HL-60 (cell line): ENCODE data around the gene PPP1R7.

Source experiments
- DNase-seq, 2 experiments: peaks; one replicate each; pipeline ENCODE4 v3.0.0-alpha.2; 2010 to 2020; ENCODE audit warnings: low read depth in 1 of 2, low spot score in 1 of 2
- H3K27ac ChIP-seq: fragments of 250-450 bp; sonication (Bioruptor Pico); replicated peaks from 2 replicates; pipeline ENCODE4 v1.5.1; 2020; ENCODE audit warnings: mild to moderate bottlenecking, moderate library complexity
- H3K27me3 ChIP-seq: fragments of 250-450 bp; sonication (Bioruptor Pico); 2 replicates; pipeline ENCODE4 v1.5.1; 2021; ENCODE audit warnings: mild to moderate bottlenecking, moderate library complexity; ENCODE audit not compliant: insufficient read depth, poor library complexity, severe bottlenecking
- H3K4me3 ChIP-seq: replicated peaks from 2 replicates; pipeline ENCODE4 v1.5.1; 2011; ENCODE audit warnings: mild to moderate bottlenecking, control low read depth, low read length; ENCODE audit not compliant: insufficient read depth
- GABPA ChIP-seq: IDR thresholded peaks from 2 replicates; pipeline ENCODE4 v1.6.1; 2012; ENCODE audit warnings: low read depth
- POLR2AphosphoS5 ChIP-seq: IDR thresholded peaks from 2 replicates; pipeline ENCODE4 v1.6.1; 2012; ENCODE audit warnings: low read depth
- SPI1 ChIP-seq: IDR thresholded peaks from 2 replicates; pipeline ENCODE4 v1.6.1; 2012; ENCODE audit warnings: low read depth, mild to moderate bottlenecking, borderline replicate concordance
- TF ChIP-seq, protein P1 (sequence below): IDR thresholded peaks from 2 replicates; pipeline ENCODE4 v1.6.1; 2012; ENCODE audit warnings: low read depth; ENCODE audit not compliant: insufficient replicate concordance
- TF ChIP-seq, protein P2 (sequence below): IDR thresholded peaks from one replicate; pipeline ENCODE4 v1.5.1; 2011; ENCODE audit warnings: low read length, control low read depth, inconsistent platforms; ENCODE audit not compliant: insufficient read depth

The PPP1R7 gene

DNA sequence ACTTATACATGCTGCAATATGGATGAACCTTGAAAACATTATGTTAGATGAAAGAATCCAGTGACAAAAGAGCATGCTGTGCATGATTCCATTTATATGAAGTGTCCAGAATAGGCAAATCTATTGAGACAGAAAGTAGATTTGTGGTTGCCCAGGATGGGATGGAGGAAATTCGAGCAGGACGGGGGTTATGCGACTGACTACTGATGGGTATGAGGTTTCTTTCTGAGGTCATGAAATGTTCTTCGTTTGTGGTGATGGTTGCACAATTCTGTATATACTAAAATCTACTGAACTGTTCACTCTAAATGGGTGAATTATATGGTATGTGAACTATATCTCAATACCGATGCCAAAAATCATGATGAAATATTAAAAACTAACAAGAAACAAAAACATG is 29.3 kb upstream of the PPP1R7 start:
- H3K27ac ChIP-seq = no peak overlapping the region
- H3K4me3 ChIP-seq = no peak overlapping the region
- no peaks in the 10 kb centered on the region for H3K27me3 ChIP-seq
- TF ChIP-seq GABPA = no peak
- TF ChIP-seq SPI1 = no peak
- TF ChIP-seq, protein P1, sequence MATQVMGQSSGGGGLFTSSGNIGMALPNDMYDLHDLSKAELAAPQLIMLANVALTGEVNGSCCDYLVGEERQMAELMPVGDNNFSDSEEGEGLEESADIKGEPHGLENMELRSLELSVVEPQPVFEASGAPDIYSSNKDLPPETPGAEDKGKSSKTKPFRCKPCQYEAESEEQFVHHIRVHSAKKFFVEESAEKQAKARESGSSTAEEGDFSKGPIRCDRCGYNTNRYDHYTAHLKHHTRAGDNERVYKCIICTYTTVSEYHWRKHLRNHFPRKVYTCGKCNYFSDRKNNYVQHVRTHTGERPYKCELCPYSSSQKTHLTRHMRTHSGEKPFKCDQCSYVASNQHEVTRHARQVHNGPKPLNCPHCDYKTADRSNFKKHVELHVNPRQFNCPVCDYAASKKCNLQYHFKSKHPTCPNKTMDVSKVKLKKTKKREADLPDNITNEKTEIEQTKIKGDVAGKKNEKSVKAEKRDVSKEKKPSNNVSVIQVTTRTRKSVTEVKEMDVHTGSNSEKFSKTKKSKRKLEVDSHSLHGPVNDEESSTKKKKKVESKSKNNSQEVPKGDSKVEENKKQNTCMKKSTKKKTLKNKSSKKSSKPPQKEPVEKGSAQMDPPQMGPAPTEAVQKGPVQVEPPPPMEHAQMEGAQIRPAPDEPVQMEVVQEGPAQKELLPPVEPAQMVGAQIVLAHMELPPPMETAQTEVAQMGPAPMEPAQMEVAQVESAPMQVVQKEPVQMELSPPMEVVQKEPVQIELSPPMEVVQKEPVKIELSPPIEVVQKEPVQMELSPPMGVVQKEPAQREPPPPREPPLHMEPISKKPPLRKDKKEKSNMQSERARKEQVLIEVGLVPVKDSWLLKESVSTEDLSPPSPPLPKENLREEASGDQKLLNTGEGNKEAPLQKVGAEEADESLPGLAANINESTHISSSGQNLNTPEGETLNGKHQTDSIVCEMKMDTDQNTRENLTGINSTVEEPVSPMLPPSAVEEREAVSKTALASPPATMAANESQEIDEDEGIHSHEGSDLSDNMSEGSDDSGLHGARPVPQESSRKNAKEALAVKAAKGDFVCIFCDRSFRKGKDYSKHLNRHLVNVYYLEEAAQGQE = no peak
- TF ChIP-seq POLR2AphosphoS5 = no peak
- TF ChIP-seq, protein P2, sequence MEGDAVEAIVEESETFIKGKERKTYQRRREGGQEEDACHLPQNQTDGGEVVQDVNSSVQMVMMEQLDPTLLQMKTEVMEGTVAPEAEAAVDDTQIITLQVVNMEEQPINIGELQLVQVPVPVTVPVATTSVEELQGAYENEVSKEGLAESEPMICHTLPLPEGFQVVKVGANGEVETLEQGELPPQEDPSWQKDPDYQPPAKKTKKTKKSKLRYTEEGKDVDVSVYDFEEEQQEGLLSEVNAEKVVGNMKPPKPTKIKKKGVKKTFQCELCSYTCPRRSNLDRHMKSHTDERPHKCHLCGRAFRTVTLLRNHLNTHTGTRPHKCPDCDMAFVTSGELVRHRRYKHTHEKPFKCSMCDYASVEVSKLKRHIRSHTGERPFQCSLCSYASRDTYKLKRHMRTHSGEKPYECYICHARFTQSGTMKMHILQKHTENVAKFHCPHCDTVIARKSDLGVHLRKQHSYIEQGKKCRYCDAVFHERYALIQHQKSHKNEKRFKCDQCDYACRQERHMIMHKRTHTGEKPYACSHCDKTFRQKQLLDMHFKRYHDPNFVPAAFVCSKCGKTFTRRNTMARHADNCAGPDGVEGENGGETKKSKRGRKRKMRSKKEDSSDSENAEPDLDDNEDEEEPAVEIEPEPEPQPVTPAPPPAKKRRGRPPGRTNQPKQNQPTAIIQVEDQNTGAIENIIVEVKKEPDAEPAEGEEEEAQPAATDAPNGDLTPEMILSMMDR = no peak
- no peak for DNase-seq

DNA sequence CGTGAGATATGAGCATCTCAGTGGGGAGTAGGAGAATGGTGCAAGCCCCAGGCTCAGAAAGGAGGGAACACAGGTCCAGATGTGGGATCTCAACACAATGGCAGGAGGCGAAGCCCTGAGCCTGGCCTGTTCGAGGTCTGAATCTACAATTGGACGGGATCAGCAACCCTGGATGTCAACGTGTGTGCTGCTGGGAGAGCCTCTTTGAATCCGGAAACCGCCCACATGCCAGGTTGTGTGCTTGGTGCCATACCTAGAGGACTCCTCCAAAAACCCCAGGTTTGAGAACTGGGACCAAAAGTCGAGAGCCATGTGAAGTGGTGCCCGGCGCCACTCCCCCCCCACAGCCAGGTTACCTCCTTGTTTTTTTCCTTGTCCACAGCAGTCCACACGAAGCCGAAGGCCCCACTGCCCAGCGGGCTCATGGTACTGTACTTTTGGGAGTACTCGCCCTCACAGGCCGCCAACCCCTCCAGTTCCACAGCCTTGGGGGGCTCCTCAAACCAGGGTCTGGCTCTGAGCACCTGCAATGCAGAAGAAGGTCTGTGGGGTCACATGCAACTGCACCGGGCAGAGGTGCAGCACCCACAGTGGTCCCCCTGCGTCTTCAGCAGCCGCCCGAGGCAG is 27.8 kb upstream of the PPP1R7 start:
- TF ChIP-seq SPI1 = no peak
- no peak for TF ChIP-seq GABPA
- TF ChIP-seq, protein P1 = no peak
- TF ChIP-seq, protein P2 = no peak
- no peak for TF ChIP-seq POLR2AphosphoS5
- no peak overlapping the region for H3K27ac ChIP-seq
- no peak for DNase-seq
- H3K4me3 ChIP-seq = no peak overlapping the region
- no peaks in the 10 kb centered on the region for H3K27me3 ChIP-seq

DNA sequence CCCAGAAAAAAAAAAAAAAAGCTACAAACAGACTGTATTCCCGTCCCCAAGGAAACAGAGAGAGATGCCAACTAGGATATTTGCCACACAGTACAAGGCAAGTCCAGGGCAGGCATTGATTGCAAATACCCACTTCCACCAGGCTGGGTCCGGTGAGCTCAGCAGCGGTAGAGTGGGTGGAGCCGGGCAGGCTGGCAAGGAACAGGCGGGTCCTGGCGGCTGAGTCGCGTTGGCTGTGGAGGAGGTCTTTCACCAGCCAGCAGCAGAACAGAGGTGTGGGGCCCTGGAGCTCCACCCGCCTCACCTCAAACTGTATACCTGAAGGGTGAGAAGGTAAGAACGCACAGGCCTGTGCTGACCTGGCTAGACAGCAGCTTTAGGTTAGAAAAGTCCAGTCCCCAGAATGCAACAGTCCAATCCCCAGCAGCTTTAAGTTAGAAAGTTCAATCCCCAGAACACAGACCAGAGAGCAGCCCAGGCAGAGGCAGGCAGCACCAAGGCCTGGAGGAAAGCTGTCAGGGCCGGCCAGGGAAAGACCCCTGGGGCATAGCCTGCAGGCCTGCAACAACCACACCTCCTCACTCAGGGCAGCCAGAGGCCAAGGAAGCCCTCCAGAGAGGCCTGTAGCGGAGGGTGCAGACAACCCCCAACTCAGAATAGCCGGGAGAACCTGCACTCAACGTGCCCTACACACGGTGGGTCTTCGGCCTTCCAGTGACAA is 26.3 kb upstream of the PPP1R7 start:
- DNase-seq = no peak
- Histone ChIP-seq H3K27me3 (no peaks in the 10 kb centered on the region), H3K4me3 (no peak overlapping the region), H3K27ac (no peak overlapping the region)
- TF ChIP-seq, protein P2 = no peak
- TF ChIP-seq SPI1 = no peak
- no peak for TF ChIP-seq GABPA
- TF ChIP-seq, protein P1 = no peak
- TF ChIP-seq POLR2AphosphoS5 = no peak
